GM19463 (cell line): ENCODE data around the gene KRTAP10-2.

Experiments
- ATAC-seq: cut with Tn5 transposase; IDR thresholded peaks from one replicate; pipeline ENCODE4 v1.9.1; 2021; ENCODE audit warnings: mild to moderate bottlenecking, moderate library complexity; ENCODE audit not compliant: unreplicated experiment

The KRTAP10-2 gene

GRCh38 chr21:44515359-44516165, 35.7 kb downstream of the KRTAP10-2 start:
- no peak for ATAC-seq

GRCh38 chr21:44514746-44515358, 36.5 kb downstream of the KRTAP10-2 start:
- ATAC-seq, result no peak

GRCh38 chr21:44514218-44514520, 37.1 kb downstream of the KRTAP10-2 start:
- no peak for ATAC-seq

- no peak for ATAC-seq
Measured at GRCh38 chr21:44513389-44514217, 37.7 kb downstream of the KRTAP10-2 start.

- no peak for ATAC-seq
Measured at GRCh38 chr21:44512496-44513388, 38.6 kb downstream of the KRTAP10-2 start.

GRCh38 chr21:44511938-44512275, 39.4 kb downstream of the KRTAP10-2 start:
- no peak for ATAC-seq

GRCh38 chr21:44511219-44511937, 39.9 kb downstream of the KRTAP10-2 start:
- ATAC-seq, result no peak

GRCh38 chr21:44510508-44511218, 40.6 kb downstream of the KRTAP10-2 start:
- no peak for ATAC-seq

- ATAC-seq, result no peak
Measured at GRCh38 chr21:44510109-44510507, 41.2 kb downstream of the KRTAP10-2 start.

GRCh38 chr21:44509539-44509938, 41.8 kb downstream of the KRTAP10-2 start:
- ATAC-seq, result no peak

- ATAC-seq, result no peak
Measured at GRCh38 chr21:44508711-44509445, 42.4 kb downstream of the KRTAP10-2 start.

GRCh38 chr21:44508426-44508710, 42.9 kb downstream of the KRTAP10-2 start:
- ATAC-seq, result no peak

GRCh38 chr21:44507673-44508425, 43.5 kb downstream of the KRTAP10-2 start:
- ATAC-seq, result no peak

- ATAC-seq, result no peak
Measured at GRCh38 chr21:44506279-44507255, 44.7 kb downstream of the KRTAP10-2 start.

- ATAC-seq, result no peak
Measured at GRCh38 chr21:44505673-44506278, 45.5 kb downstream of the KRTAP10-2 start.

- no peak for ATAC-seq
Measured at GRCh38 chr21:44503901-44504399, 47.4 kb downstream of the KRTAP10-2 start.
